GM12864 (cell line): ENCODE results near the gene MRPL18.
A peak's percentile ranks its signal among the peaks of the same experiment; 100 is the strongest.
"Not testable (repeated sequence)": the region's sequence is repeated elsewhere in the genome, so short reads cannot be mapped to it uniquely, and the experiment has no call there.

Experiments
- DNase-seq: peaks from one replicate; pipeline ENCODE4 v3.0.0-alpha.2; 2011; ENCODE audit warnings: low read depth
- H3K4me3 ChIP-seq: 2 replicates; pipeline ENCODE4 v1.5.1; 2011; ENCODE audit warnings: mild to moderate bottlenecking, low read depth, low read length, control low read depth
- TF ChIP-seq, protein P1 (sequence below): IDR thresholded peaks from 2 replicates; pipeline ENCODE4 v1.5.1; 2011; ENCODE audit warnings: low read depth, mild to moderate bottlenecking, moderate library complexity, low read length, control low read depth, inconsistent platforms; ENCODE audit errors: missing control alignments

The MRPL18 gene

DNA sequence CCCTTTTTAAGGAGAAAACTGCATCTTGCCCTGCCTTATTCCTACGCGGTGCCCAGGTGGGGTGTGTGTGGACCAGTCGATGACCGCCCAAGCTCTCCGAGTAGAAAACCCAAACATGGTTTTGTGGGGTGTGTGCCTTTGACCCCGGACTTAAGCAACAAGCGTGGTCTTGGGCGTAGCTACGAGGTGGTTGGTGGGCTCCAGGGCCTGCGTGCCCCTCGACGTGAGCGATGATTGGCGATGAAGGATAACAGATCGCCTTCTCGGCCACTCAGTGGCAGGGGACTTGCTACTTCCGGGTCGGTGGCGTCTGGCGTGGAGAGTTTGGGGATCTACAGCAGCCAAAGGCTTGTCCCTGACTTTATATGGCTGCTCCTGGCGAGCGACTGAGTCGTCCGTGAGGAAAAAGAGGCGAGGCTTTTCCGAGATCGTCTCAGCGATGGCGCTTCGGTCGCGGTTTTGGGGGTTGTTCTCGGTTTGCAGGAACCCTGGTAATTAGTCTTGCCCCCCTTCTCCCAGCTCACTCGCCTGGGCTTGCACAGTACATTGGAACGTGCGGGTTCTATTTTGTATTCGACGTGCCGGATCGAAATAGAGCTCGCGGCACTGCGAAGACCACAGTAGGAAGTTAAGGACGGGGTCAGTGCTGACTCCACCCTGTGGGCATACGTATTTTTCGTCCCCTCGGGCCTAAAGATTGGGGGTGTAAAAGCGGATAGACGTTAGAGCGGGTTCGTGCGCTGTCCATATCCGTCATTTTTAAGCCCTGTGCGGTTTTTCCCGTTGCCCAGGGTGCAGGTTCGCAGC is at the start of gene MRPL18:
Gene MRPL18, plus strand, starts transcription at position 319 of the 807 bp plus-strand sequence. Its CDS starts 121 bp downstream, at position 440.
- DNase-seq = peak; percentile 97
- TF ChIP-seq, protein P1, sequence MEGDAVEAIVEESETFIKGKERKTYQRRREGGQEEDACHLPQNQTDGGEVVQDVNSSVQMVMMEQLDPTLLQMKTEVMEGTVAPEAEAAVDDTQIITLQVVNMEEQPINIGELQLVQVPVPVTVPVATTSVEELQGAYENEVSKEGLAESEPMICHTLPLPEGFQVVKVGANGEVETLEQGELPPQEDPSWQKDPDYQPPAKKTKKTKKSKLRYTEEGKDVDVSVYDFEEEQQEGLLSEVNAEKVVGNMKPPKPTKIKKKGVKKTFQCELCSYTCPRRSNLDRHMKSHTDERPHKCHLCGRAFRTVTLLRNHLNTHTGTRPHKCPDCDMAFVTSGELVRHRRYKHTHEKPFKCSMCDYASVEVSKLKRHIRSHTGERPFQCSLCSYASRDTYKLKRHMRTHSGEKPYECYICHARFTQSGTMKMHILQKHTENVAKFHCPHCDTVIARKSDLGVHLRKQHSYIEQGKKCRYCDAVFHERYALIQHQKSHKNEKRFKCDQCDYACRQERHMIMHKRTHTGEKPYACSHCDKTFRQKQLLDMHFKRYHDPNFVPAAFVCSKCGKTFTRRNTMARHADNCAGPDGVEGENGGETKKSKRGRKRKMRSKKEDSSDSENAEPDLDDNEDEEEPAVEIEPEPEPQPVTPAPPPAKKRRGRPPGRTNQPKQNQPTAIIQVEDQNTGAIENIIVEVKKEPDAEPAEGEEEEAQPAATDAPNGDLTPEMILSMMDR = no peak
- H3K4me3 ChIP-seq = peak within 1 kb of the TSS; percentile 72

DNA sequence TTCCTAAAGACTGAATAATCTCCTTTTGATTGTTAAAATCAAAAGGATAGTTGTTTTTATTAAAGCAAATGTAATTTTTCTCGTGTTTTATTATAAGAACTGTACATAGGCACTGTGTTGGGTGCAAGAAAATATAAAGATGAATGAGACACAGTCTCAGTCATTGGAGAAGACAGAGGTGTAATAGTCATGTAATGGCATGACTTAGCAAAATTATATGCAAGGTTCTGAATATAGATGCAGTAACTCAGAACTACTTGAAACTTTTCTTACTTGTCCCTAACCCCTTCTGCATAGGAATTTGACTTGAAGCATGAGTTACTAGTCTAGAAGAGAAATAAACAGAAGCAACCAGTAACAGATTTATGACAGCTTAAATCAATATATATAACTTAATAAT is 48.1 kb upstream of the MRPL18 start:
- DNase-seq = no peak
- TF ChIP-seq, protein P1 = no peak
- H3K4me3 ChIP-seq = no peak overlapping the region

DNA sequence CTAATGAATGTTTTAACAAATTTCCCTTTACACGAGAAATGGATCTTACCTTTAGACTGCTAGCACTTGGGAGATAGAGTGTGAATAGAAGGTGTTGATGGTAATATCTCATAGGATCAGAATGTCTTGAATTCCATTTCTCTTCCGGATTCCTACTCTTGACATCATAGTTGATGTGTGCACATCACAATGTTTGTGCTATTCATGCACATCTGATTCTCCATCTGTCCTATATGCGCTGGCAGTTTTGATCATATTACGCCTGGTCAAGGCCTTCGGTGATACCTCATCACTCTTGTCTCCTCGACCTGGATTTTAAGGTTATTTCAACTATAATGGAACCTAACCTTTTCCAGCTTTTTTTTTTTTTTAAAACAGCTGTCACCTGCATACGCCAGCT is 45.2 kb upstream of the MRPL18 start:
- DNase-seq = no peak
- H3K4me3 ChIP-seq = no peak overlapping the region
- TF ChIP-seq, protein P1 = no peak

DNA sequence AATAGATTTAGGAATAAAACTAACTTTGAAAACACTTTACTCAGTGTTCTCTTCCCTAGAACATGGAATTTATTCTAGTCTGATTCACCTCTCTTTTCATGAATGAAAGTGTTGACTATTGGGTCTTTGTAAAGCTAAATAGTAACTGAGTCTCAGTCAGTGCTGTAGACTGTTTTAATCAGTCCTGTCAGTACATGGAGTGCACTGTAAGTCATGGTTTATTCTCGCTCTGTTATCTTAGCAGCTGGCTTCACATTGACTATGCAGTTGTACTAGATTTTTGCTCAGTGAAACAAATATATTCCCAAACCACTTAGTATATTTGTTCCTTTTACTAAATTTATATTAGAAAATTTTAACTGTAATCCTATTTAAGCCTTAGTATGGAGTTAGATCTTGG is 43.5 kb upstream of the MRPL18 start:
- no peak for DNase-seq
- TF ChIP-seq, protein P1 = no peak
- H3K4me3 ChIP-seq = no peak overlapping the region

DNA sequence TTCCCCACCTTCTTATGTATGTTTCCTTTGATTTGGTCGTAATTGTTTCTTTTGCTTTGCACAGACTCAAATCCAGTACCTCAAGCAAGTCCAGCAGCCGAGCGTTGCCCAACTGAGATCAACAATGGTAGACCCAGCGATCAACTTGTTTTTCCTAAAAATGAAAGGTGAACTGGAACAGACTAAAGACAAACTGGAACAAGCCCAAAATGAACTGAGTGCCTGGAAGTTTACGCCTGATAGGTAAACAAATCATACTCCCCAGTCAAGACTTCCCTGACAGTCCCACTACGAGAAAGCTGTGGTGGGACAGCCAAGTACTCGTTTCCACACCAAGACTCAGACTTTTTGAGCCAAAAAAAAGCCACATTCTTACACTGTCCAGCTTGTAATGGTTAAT is 42.1 kb upstream of the MRPL18 start:
- H3K4me3 ChIP-seq, DNase-seq: not testable (repeated sequence)

DNA sequence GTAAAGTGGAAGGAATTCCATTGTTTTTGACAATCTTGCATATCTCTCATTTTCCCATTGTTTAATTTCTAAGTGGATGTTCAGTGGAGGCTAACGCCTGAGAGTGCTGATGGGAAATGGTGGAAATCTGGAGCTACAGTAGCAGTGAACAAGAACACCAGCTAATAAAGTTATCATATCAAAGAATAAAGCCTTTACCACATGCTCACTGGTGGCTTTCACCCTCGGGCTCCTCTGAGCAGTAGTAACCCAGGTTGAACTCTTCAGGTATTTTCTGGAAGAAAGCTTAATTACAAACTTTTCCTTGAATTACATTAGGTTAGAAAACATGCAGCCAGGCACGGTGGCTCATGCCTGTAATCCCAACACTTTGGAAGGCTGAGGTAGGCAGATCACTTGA is 38.8 kb upstream of the MRPL18 start:
- no peak for DNase-seq
- no peak overlapping the region for H3K4me3 ChIP-seq
- TF ChIP-seq, protein P1 = no peak

DNA sequence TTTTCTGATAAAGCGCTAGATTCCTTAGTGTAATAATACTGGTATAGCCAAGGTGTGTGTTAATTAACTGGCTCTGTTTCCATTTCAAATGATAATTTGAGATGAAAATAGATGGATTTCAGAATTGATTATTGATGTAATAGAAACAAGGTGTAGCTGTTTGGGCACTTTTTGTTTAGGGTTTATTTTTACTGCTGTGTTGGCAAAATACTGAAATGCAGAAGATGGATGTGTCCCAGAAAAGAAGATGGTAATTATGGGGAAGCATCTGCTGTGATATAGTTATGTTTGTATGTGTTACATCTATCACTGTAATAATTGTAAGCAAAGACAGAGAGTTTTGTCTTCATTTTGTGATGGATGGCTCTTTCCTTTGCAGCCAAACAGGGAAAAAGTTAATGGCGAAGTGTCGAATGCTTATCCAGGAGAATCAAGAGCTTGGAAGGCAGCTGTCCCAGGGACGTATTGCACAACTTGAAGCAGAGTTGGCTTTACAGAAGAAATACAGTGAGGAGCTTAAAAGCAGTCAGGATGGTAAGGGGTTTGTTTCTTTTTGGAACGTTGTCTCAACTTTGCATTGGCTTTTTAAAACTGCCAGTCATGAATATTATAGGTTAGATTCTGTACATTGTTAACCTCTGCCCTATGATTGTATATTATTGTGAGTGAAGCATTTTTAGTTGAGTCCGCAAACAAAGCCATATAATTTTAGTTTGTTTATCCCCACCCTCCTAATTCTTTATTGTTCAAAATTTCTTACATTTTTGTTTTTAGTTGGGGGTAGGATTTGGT is 37.0 kb upstream of the MRPL18 start:
- no peak for DNase-seq
- TF ChIP-seq, protein P1 = no peak
- no peak overlapping the region for H3K4me3 ChIP-seq
